GM23338 (cell line): ENCODE measurements around the gene ARHGEF3. TPM values are rescaled to one million over a fixed set of nuclear protein-coding genes. Genes with fewer than 3 reads are reported as not detected.

Experiments used
- ATAC-seq: fragments of 200-7000 bp; cut with Tn5 transposase; 3 replicates; pipeline ENCODE4 v1.9.1; 2020
- DNase-seq: peaks from one replicate; pipeline ENCODE4 v3.0.0-alpha.2; 2015; ENCODE audit warnings: low spot score
- H2AFZ ChIP-seq: fragments of 200-600 bp; sonication (generic); 2 replicates; pipeline ENCODE4 v1.8.0; 2016; ENCODE audit warnings: antibody characterized with exemption, mild to moderate bottlenecking, moderate library complexity
- H3F3A ChIP-seq: fragments of 200-600 bp; sonication (generic); replicated peaks from 2 replicates; pipeline ENCODE4 v1.8.0; 2017; ENCODE audit warnings: antibody characterized with exemption, mixed run types, low read depth
- H3K27ac ChIP-seq: fragments of 200-600 bp; sonication (generic); 2 replicates; pipeline ENCODE4 v1.6.1; 2016; ENCODE audit warnings: low read depth
- H3K27me3 ChIP-seq: fragments of 200-600 bp; sonication (generic); 2 replicates; pipeline ENCODE4 v1.8.0; 2016; ENCODE audit warnings: mild to moderate bottlenecking, mixed run types, moderate library complexity; ENCODE audit not compliant: insufficient read depth
- H3K36me3 ChIP-seq: fragments of 200-600 bp; sonication (generic); 2 replicates; pipeline ENCODE4 v1.8.0; 2016; ENCODE audit warnings: mild to moderate bottlenecking; ENCODE audit not compliant: insufficient read depth
- H3K4me1 ChIP-seq: fragments of 200-600 bp; sonication (generic); 2 replicates; pipeline ENCODE4 v1.8.0; 2016; ENCODE audit warnings: mild to moderate bottlenecking, moderate library complexity; ENCODE audit not compliant: insufficient read depth
- H3K4me2 ChIP-seq: fragments of 200-600 bp; sonication (generic); 2 replicates; pipeline ENCODE4 v1.7.1; 2017; ENCODE audit warnings: mixed run types
- H3K4me3 ChIP-seq: fragments of 200-600 bp; sonication (generic); 2 replicates; pipeline ENCODE4 v1.6.1; 2016; ENCODE audit warnings: mixed run types
- H3K79me2 ChIP-seq: fragments of 200-600 bp; sonication (generic); replicated peaks from 2 replicates; pipeline ENCODE4 v1.8.0; 2017; ENCODE audit warnings: mild to moderate bottlenecking; ENCODE audit not compliant: insufficient read depth
- H3K9me2 ChIP-seq: fragments of 200-600 bp; sonication (generic); 2 replicates; pipeline ENCODE4 v1.8.0; 2017; ENCODE audit not compliant: insufficient read depth
- H4K20me1 ChIP-seq: fragments of 200-600 bp; sonication (generic); replicated peaks from 2 replicates; pipeline ENCODE4 v1.8.0; 2017; ENCODE audit warnings: mild to moderate bottlenecking; ENCODE audit not compliant: insufficient read depth
- H3K27ac Mint-ChIP-seq: 2 replicates; pipeline ENCODE4 v1.8.0; 2020; ENCODE audit warnings: inconsistent platforms, mild to moderate bottlenecking, moderate library complexity, mixed read lengths
- H3K27me3 Mint-ChIP-seq: 3 replicates; pipeline ENCODE4 v1.8.0; 2022; ENCODE audit warnings: low read depth, mild to moderate bottlenecking, moderate library complexity, mixed read lengths, inconsistent platforms; ENCODE audit not compliant: insufficient read depth, poor library complexity
- H3K36me3 Mint-ChIP-seq: 3 replicates; pipeline ENCODE4 v1.8.0; 2021; ENCODE audit warnings: low read depth, mild to moderate bottlenecking, inconsistent platforms, moderate library complexity, mixed read lengths
- H3K4me1 Mint-ChIP-seq: 3 replicates; pipeline ENCODE4 v1.8.0; 2020; ENCODE audit warnings: mild to moderate bottlenecking, inconsistent platforms, mixed read lengths
- H3K4me3 Mint-ChIP-seq: 3 replicates; pipeline ENCODE4 v1.8.0; 2021; ENCODE audit warnings: moderate library complexity, mild to moderate bottlenecking, inconsistent platforms, mixed read lengths
- H3K9me3 Mint-ChIP-seq: 3 replicates; pipeline ENCODE4 v1.8.0; 2020; ENCODE audit warnings: moderate library complexity, mild to moderate bottlenecking, inconsistent platforms, mixed read lengths
- CREB1 ChIP-seq: fragments of 250-450 bp; sonication (Bioruptor Pico); IDR thresholded peaks from 2 replicates; pipeline ENCODE4 v1.5.0; 2020; ENCODE audit warnings: low read depth, mild to moderate bottlenecking, moderate library complexity
- EZH2 ChIP-seq: fragments of 200-600 bp; sonication (generic); IDR thresholded peaks from one replicate; pipeline ENCODE4 v1.8.0; 2017; ENCODE audit warnings: antibody characterized with exemption, mild to moderate bottlenecking, low read depth; ENCODE audit not compliant: unreplicated experiment
- EZH2phosphoT487 ChIP-seq: fragments of 200-600 bp; sonication (generic); IDR thresholded peaks from one replicate; pipeline ENCODE4 v1.8.1; 2018; ENCODE audit warnings: antibody characterized with exemption; ENCODE audit not compliant: unreplicated experiment
- JUNB ChIP-seq: IDR thresholded peaks from one replicate; pipeline ENCODE4 v1.6.1; 2016; ENCODE audit warnings: antibody characterized with exemption; ENCODE audit not compliant: unreplicated experiment
- NANOG ChIP-seq: IDR thresholded peaks from 2 replicates; pipeline ENCODE4 v1.6.1; 2016; ENCODE audit warnings: antibody characterized with exemption, borderline replicate concordance
- POLR2AphosphoS5 ChIP-seq: IDR thresholded peaks from 2 replicates; pipeline ENCODE4 v1.6.1; 2016; ENCODE audit warnings: antibody characterized with exemption, low read depth
- STAT1 ChIP-seq: IDR thresholded peaks from one replicate; pipeline ENCODE4 v1.6.1; 2016; ENCODE audit warnings: antibody characterized with exemption; ENCODE audit not compliant: unreplicated experiment
- ZNF114 ChIP-seq: fragments of 250-450 bp; sonication (Bioruptor Pico); IDR thresholded peaks from 2 replicates; pipeline ENCODE4 v1.5.0; 2020; ENCODE audit warnings: mild to moderate bottlenecking, moderate library complexity
- ZNF331 ChIP-seq: fragments of 250-450 bp; sonication (Bioruptor Pico); IDR thresholded peaks from 2 replicates; pipeline ENCODE4 v1.5.0; 2020; ENCODE audit warnings: low read depth, mild to moderate bottlenecking, moderate library complexity
- polyA plus RNA-seq: library from polyadenylated mRNA; unstranded; fragments of >200 nt; fragmentation: Nextera tagmentation; extraction: Ambion mirVana; gene quantifications from 2 replicates; pipeline ENCODE4 v1.2.1, GENCODE V29; 2016
- total RNA-seq: library from RNA; depleted of rRNA; stranded (reverse); fragments of >200 nt; shearing (Covaris generic); gene quantifications from 2 replicates; pipeline ENCODE4 v1.2.3, GENCODE V29; 2014
- TF ChIP-seq, protein P1 (sequence below), 2 experiments: fragments of 200-600 bp in 1 of 2; sonication (generic) in 1 of 2; conservative IDR thresholded peaks; 2 replicates each; pipeline versions ENCODE4 v1.5.1 to v1.6.1; 2016 to 2017; ENCODE audit warnings: antibody characterized with exemption in 2 of 2, low read depth in 2 of 2, mild to moderate bottlenecking in 2 of 2, moderate library complexity in 1 of 2
- TF ChIP-seq, protein P2 (sequence below): IDR thresholded peaks from one replicate; pipeline ENCODE4 v1.6.1; 2018; ENCODE audit warnings: antibody characterized with exemption; ENCODE audit not compliant: unreplicated experiment

The ARHGEF3 gene
- total and polyA plus RNA-seq, 2 experiments from 2014 or later: 5.0 to 5.1 TPM

DNA sequence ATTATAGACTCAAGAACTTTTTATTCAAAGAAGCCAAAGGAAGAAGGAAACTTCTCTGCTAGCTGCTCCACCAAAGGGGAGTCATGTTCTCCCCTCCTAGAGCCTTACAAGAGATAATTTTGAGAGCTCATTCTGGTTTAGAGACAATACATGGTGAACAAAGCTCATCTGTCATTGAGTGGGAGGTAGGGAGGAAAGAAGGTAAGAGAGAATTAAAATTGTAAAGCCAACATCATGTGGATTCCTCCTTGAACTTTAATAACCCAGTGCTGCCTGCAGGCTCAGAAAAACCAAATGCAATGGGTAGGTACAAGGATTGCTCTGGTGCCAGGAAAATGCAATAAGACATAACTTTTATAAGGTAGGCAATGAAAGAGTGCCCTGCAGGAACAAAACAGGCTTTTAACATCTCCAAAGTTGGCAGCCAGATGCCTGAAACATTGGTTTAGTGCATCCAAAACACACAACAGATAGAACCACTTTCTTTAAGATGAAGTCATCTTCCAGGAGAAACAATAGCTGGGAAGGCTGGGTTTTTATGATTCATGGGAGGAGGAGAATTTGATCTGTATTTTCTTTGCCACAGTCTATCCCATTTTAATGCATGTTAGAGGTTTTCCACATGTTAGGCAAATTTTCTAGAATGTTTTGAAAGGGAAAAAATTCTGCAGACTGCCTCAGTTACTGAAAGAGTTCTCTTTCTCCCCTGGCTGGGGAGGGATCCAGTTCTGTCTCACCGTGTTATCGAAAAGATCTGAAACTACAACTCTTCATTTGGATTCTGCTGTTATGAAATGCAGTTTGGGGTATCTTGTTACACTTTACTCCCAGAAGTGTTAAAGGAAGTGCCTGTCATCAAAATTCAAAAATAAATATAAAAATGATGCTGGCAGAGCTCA is 11.3 kb upstream of the ARHGEF3 start:
- Histone ChIP-seq H4K20me1 (no peaks in the 10 kb centered on the region), H3K9me2 (no peaks in the 10 kb centered on the region), H3K36me3 (no peaks in the 10 kb centered on the region), H3K27ac (no peak overlapping the region), H2AFZ (no peak overlapping the region), H3K4me2 (no peak overlapping the region), H3K27me3 (no peaks in the 10 kb centered on the region), H3F3A (no peaks in the 10 kb centered on the region), H3K4me1 (no peaks in the 10 kb centered on the region), H3K79me2 (no peaks in the 10 kb centered on the region), H3K4me3 (no peak overlapping the region)
- H3K9me3 Mint-ChIP-seq: no peaks in the 10 kb centered on the region
- H3K27me3 Mint-ChIP-seq: no peaks in the 10 kb centered on the region
- no peaks in the 10 kb centered on the region for H3K36me3 Mint-ChIP-seq
- no peak for DNase-seq
- no peak overlapping the region for H3K27ac Mint-ChIP-seq
- no peak for TF ChIP-seq ZNF331
- peaks cover 12% of the 10 kb centered on the region; the same call in 2 of the 3 replicates for H3K4me1 Mint-ChIP-seq
- no peak for ATAC-seq
- H3K4me3 Mint-ChIP-seq: no peak overlapping the region

DNA sequence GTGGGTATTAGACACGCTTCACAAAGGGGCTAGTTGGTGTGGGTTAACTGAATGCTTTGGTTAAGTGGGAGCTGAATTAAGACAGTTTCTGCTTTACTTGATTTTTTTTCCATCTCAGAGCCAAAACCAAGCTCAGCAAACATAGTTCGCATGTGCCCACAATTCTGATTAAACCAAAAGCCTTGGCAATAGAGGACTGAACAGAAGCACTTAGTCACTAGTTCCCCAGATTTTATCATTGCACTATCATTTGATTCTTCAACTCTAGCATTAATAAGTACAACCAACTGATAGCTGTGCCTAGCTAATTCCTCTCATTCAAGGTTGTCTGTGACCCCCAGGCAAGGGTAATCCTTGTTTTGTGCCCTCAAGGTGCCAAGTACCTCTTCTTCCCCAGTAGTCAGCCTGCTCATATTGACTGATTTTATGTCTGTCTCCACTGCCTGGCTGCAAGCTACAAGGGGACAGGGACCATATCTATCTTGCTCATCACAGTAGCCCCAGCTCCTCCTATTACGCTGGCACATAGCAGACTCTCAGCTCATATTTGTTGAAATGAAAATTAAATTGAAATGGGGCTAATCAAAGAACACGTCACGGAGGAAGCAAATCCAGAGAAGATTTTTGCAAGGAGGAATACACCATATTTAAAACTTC is 9.9 kb upstream of the ARHGEF3 start:
- Mint-ChIP-seq H3K27me3 (no peaks in the 10 kb centered on the region), H3K9me3 (no peaks in the 10 kb centered on the region), H3K36me3 (no peaks in the 10 kb centered on the region), H3K27ac (no peak overlapping the region), H3K4me1 (peaks cover 17% of the 10 kb centered on the region), H3K4me3 (no peak overlapping the region)
- no peak overlapping the region for H2AFZ ChIP-seq
- no peaks in the 10 kb centered on the region for H3K79me2 ChIP-seq
- H3K9me2 ChIP-seq: no peaks in the 10 kb centered on the region
- H3K36me3 ChIP-seq: no peaks in the 10 kb centered on the region
- no peaks in the 10 kb centered on the region for H3F3A ChIP-seq
- DNase-seq (no peak), ATAC-seq (no peak)
- no peak overlapping the region for H3K4me3 ChIP-seq
- no peaks in the 10 kb centered on the region for H3K27me3 ChIP-seq
- H3K4me1 ChIP-seq: no peaks in the 10 kb centered on the region
- no peak overlapping the region for H3K4me2 ChIP-seq
- no peak overlapping the region for H3K27ac ChIP-seq
- H4K20me1 ChIP-seq: no peaks in the 10 kb centered on the region
- TF ChIP-seq JUNB (no peak), POLR2AphosphoS5 (no peak), EZH2phosphoT487 (no peak), EZH2 (no peak), CREB1 (CRISPR knock-in tag) (no peak), STAT1 (no peak), NANOG (no peak), ZNF331 (no peak), ZNF114 (CRISPR knock-in tag) (no peak)
- TF ChIP-seq, protein P1, sequence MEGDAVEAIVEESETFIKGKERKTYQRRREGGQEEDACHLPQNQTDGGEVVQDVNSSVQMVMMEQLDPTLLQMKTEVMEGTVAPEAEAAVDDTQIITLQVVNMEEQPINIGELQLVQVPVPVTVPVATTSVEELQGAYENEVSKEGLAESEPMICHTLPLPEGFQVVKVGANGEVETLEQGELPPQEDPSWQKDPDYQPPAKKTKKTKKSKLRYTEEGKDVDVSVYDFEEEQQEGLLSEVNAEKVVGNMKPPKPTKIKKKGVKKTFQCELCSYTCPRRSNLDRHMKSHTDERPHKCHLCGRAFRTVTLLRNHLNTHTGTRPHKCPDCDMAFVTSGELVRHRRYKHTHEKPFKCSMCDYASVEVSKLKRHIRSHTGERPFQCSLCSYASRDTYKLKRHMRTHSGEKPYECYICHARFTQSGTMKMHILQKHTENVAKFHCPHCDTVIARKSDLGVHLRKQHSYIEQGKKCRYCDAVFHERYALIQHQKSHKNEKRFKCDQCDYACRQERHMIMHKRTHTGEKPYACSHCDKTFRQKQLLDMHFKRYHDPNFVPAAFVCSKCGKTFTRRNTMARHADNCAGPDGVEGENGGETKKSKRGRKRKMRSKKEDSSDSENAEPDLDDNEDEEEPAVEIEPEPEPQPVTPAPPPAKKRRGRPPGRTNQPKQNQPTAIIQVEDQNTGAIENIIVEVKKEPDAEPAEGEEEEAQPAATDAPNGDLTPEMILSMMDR (conservative IDR thresholded peaks at IDR 0.05; ENCODE audit: low read depth in 2 of 2): no peak
- TF ChIP-seq, protein P2, sequence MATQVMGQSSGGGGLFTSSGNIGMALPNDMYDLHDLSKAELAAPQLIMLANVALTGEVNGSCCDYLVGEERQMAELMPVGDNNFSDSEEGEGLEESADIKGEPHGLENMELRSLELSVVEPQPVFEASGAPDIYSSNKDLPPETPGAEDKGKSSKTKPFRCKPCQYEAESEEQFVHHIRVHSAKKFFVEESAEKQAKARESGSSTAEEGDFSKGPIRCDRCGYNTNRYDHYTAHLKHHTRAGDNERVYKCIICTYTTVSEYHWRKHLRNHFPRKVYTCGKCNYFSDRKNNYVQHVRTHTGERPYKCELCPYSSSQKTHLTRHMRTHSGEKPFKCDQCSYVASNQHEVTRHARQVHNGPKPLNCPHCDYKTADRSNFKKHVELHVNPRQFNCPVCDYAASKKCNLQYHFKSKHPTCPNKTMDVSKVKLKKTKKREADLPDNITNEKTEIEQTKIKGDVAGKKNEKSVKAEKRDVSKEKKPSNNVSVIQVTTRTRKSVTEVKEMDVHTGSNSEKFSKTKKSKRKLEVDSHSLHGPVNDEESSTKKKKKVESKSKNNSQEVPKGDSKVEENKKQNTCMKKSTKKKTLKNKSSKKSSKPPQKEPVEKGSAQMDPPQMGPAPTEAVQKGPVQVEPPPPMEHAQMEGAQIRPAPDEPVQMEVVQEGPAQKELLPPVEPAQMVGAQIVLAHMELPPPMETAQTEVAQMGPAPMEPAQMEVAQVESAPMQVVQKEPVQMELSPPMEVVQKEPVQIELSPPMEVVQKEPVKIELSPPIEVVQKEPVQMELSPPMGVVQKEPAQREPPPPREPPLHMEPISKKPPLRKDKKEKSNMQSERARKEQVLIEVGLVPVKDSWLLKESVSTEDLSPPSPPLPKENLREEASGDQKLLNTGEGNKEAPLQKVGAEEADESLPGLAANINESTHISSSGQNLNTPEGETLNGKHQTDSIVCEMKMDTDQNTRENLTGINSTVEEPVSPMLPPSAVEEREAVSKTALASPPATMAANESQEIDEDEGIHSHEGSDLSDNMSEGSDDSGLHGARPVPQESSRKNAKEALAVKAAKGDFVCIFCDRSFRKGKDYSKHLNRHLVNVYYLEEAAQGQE: no peak
